Measurements from ENCODE around the gene TNK1.

DNA sequence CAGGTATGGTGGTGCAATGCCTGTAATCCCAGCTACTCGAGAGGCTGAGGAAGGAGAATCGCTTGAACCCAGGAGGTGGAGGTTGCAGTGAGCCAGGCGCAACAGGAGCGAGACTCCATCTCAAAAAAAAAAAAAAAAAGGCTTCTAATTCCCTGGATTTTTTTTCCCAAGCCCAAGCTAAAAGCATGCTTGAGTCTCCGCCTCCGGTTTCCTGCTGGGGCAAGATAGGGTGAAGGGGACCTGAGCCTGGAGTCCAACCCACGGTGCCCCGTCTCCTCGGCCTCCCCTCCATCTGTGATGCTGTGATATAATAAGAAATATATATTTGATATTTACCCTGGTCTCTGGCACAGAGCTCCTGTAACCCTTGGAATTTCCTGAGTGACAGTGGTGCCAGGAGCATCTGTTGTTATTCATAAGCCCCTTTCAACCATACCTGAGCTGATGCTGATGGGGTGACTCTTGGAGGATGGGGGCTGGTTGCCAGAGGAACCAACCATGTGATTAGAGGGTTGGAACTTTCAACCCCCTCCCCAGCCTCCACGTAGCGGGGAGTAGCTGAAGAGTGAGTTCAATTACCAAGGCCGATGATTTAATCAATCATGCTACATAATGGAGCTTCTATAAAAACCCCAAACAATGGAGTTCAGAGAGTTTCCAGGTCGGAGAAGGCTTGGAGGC lies 12.8 kb upstream of the TNK1 start:
- TF ChIP-seq CTCF (IDR thresholded peaks at IDR 0.05): no peak
- TF ChIP-seq POLR2A (IDR thresholded peaks at IDR 0.05): no peak
